Right cardiac atrium (tissue), 5 donors: ENCODE data around the gene PNPLA2. TPM values are rescaled to one million over a fixed set of nuclear protein-coding genes. Genes with fewer than 3 reads are reported as not detected.

Source experiments
- ATAC-seq, 2 donors: fragments of 200-7000 bp; cut with Tn5 transposase; one replicate each; pipeline versions ENCODE4 v1.8.0 to v1.9.1; 2020; ENCODE audit warnings: moderate library complexity in 2 of 2, mild to moderate bottlenecking in 1 of 2
- DNase-seq, 3 donors: peaks; one replicate each; pipeline ENCODE4 v3.0.0-alpha.2; 2020
- H3K27ac ChIP-seq: one replicate; pipeline ENCODE4 v1.5.1; 2013; ENCODE audit warnings: mild to moderate bottlenecking, low read length, control low read depth, moderate library complexity
- H3K27me3 ChIP-seq: one replicate; pipeline ENCODE4 v1.6.1; 2013; ENCODE audit not compliant: control insufficient read depth, insufficient read depth
- H3K4me1 ChIP-seq: one replicate; pipeline ENCODE4 v1.6.1; 2013; ENCODE audit warnings: low read length; ENCODE audit not compliant: control insufficient read depth, insufficient read depth
- H3K4me3 ChIP-seq: one replicate; pipeline ENCODE4 v1.5.1; 2013; ENCODE audit warnings: low read length, control low read depth
- H3K9me3 ChIP-seq: one replicate; pipeline ENCODE4 v1.6.1; 2013; ENCODE audit warnings: low read length; ENCODE audit not compliant: control insufficient read depth
- WGBS: extraction: QIAGEN DNeasy Blood & Tissue Kit; methylation state at CpG from one replicate; pipeline ENCODE4 v1.1.7; 2013; 5-methylcytosine and 5-hydroxymethylcytosine counted together
- intact Hi-C, 4 donors: fragments of 100-400 bp; cut with DNase I; formaldehyde crosslinking; loops; one replicate each; pipeline versions ENCODE4 v1.11.0 to v1.14.0; 2022 to 2023
- polyA plus RNA-seq: library from polyadenylated mRNA; stranded (reverse); fragments of 200-250 nt; gene quantifications from one replicate; pipeline ENCODE4 v1.2.3, GENCODE V29; 2013
- total RNA-seq, 4 donors: library from RNA; stranded (reverse); fragmentation: NEBNext Ultra II Directional; extraction: Animal tissue kit (Norgen Biotek cat#: 25700); gene quantifications; one replicate each; pipeline ENCODE4 v1.2.1, GENCODE V29; 2021
- donor health status: healthy with polysubstance abuse.
- donor health status: DM: no; HTN: yes; CAD: no.
- donor health status: DM: no; HTN: no; CAD: no.
- donor health status: DM: no; HTN: yes; CAD: no; lungs with severe emphysema.
- donor health status: DM: yes; HTN: yes; CAD: no.

The PNPLA2 gene
- total and polyA plus RNA-seq, 5 donors: 145 to 193 (median 176) TPM

DNA sequence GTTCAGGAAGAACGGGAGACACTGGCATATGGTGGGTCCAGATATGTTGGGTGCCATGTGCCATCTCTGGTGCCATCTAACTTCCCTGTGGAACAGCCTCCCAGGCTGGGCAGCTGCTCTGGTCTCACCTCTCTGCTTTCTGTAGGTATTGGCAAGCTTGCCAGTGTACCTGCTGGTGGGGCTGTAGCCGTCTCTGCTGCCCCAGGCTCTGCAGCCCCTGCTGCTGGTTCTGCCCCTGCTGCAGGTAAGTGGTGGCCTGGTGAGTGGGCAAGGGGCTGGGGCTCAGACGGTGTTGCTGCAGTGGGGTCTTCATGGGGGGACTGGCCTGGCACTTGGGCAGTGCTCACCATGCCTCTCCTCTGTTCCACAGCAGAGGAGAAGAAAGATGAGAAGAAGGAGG lies 6.3 kb upstream of the PNPLA2 start:
- intact Hi-C loops: no loop called here
- H3K9me3 ChIP-seq: no peaks in the 10 kb centered on the region
- ATAC-seq (no peak), DNase-seq (no peak)
- no peak overlapping the region for H3K27ac ChIP-seq
- no peaks in the 10 kb centered on the region for H3K4me1 ChIP-seq
- no peaks in the 10 kb centered on the region for H3K27me3 ChIP-seq
- no peak overlapping the region for H3K4me3 ChIP-seq
- 77% methylated on average over 3 of the region's 3 CpGs for WGBS

DNA sequence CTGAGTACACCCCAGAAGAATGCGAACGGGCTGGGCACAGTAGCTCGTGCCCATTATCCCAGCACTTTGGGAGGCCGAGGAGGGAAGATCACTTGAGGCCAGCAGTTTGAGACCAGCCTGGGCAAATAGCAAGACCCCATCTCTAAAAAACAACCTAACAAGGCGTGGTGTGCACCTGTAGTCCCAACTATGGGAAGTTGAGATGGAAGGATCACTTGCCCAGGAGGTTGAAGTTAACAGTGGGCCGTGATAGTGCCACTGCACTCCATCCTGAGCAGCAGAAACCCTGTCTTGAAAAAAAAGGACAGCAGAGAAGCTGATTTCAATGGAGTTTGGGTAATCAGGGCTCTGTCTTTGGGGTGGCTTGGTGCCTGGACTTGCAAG lies 5.7 kb upstream of the PNPLA2 start:
- DNase-seq: no peak
- Histone ChIP-seq H3K4me3 (no peak overlapping the region), H3K4me1 (no peaks in the 10 kb centered on the region), H3K27me3 (no peaks in the 10 kb centered on the region), H3K9me3 (no peaks in the 10 kb centered on the region), H3K27ac (no peak overlapping the region)
- intact Hi-C loops: no loop called here
- WGBS: 85% methylated on average over 6 of the region's 6 CpGs
- no peak for ATAC-seq

DNA sequence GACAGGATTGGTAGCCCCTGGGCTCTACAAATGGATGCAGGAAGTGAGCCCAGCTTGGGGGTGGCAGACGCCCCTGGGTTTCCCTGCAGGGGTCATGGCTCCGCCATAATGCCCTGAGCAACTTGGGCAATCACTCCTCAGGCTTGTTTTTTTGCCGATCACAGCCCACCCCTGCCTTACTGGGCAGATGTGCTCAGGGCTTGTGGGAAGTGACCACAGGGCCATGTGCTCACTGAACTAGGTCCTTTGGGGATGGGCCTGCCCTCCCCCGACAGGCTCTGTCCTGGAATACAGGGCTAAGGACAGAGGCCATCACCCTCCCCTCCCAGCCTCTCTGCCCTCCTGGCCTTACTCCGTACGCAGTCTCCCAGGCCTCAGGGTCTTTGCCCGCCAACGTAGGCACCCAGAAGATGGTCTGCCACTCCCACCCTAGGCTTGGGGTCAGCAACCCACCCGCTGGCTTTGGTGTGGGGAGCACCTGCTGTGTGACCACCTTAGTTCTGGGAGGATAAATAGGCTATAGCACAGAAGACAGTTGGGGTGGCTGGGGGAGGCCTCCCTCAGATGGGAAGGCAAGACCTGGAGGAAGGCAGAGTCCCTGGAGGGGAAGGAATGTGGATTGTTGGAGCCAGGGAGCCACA lies 5.1 kb upstream of the PNPLA2 start:
- DNase-seq (no peak), ATAC-seq (no peak)
- intact Hi-C loops: no loop called here
- H3K27ac ChIP-seq: no peak overlapping the region
- H3K4me1 ChIP-seq: no peaks in the 10 kb centered on the region
- WGBS: 83% methylated on average over 9 of the region's 9 CpGs
- H3K27me3 ChIP-seq: no peaks in the 10 kb centered on the region
- no peak overlapping the region for H3K4me3 ChIP-seq
- H3K9me3 ChIP-seq: no peaks in the 10 kb centered on the region

DNA sequence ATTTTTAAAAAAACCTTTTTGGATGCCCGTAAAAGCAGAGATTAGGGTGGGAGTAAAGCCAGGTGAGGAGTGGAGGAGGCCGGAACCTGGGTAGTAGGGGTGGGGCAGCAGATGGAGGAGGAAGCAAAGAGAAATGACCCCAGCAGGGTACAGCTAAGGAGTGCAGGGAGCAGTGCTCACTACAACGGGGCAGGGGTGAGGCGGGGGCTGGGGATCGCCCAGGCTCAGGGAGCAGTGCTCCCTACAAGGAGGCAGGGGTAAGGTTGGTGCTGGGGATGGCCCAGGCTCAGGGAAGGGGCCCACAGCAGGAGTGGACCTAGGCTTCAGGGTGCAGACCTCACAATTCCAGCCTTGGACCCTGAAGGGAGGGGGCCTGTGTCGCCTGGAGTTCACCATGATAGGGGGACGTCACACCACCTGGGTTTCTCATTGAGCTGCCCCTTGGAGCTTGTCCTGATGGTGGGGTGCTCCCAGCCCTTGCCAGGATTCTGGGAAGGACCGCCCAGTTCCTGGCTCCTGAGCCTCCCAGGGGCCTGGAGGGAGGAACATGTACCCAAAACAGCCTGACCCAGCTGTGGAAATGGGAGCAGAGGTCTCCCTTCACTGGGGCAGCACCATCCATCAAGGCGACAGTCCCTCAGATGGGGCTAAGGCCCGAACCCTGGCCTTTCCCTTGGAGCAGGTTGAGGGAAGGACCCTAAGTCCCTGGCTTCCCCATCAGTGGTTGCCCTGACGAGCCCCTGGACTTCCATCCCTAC lies 2.9 kb upstream of the PNPLA2 start:
- Histone ChIP-seq H3K27ac (no peak overlapping the region), H3K4me3 (no peak overlapping the region), H3K9me3 (no peaks in the 10 kb centered on the region), H3K27me3 (no peaks in the 10 kb centered on the region), H3K4me1 (peaks cover 4% of the 10 kb centered on the region)
- WGBS: 86% methylated on average over 11 of the region's 11 CpGs
- intact Hi-C loops: no loop called here
- no peak for DNase-seq
- ATAC-seq: no peak

DNA sequence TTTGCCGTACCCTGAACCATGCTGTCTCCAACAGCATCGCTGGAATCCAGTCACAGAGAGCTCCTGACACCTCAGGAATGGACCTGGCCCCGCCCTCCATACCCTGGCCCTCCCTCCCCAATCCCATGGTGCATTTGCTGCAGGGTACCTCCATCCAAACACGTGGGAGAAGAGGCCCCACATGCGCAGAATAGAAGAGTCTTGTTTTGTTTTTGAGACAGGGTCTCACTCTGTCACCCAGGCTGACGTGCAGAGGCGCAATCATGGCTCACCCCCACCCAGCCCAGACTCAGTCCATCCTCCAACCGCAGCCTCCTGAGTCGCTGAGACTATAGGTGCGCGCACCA lies 2.3 kb upstream of the PNPLA2 start:
- ATAC-seq (no peak), DNase-seq (no peak)
- intact Hi-C loops: no loop called here
- no peaks in the 10 kb centered on the region for H3K27me3 ChIP-seq
- H3K4me1 ChIP-seq: peaks cover 7% of the 10 kb centered on the region
- H3K27ac ChIP-seq: no peak overlapping the region
- H3K9me3 ChIP-seq: no peaks in the 10 kb centered on the region
- WGBS: 78% methylated on average over 11 of the region's 11 CpGs
- H3K4me3 ChIP-seq: no peak overlapping the region

DNA sequence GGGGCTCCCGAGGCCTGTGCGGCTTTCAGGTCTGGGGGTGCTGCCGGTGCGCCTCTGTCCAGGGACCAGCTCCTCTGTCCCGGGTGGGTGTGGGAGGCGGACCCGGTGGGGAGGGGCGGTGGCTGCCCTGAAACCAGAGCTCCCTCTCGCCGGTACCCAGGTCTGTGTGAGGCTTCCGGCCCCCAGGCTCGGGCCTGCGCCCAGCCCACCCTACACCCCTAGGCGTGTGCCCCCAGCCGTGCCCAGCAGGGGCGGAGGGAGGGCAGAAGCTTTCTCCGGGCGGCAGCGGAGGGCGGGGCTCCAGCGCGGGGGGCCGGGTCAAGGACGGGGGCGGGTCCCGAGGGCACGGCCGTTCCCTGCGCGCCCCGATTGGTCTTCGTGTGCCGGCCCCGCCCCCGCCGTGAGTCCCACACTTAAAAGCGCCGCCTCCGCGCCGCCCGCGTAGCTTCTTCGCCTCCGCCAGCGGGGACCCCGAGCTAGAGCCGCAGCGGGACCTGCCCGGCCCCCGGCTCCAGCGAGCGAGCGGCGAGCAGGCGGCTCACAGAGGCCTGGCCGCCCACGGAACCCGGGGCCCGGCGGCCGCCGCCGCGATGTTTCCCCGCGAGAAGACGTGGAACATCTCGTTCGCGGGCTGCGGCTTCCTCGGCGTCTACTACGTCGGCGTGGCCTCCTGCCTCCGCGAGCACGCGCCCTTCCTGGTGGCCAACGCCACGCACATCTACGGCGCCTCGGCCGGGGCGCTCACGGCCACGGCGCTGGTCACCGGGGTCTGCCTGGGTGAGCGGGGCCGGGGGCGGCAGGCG lies 616 bp downstream of the PNPLA2 start:
- intact Hi-C loops: no loop called here
- ATAC-seq: peak; percentile 83 to 89
- Histone ChIP-seq H3K27ac (peak overlapping the region; percentile 97), H3K4me1 (peaks cover 7% of the 10 kb centered on the region), H3K9me3 (no peaks in the 10 kb centered on the region), H3K4me3 (peak overlapping the region; percentile 92), H3K27me3 (no peaks in the 10 kb centered on the region)
- DNase-seq: peak; percentile 94 to 98 (median 97)
- under 1% methylated on average over 96 of the region's 96 CpGs for WGBS

DNA sequence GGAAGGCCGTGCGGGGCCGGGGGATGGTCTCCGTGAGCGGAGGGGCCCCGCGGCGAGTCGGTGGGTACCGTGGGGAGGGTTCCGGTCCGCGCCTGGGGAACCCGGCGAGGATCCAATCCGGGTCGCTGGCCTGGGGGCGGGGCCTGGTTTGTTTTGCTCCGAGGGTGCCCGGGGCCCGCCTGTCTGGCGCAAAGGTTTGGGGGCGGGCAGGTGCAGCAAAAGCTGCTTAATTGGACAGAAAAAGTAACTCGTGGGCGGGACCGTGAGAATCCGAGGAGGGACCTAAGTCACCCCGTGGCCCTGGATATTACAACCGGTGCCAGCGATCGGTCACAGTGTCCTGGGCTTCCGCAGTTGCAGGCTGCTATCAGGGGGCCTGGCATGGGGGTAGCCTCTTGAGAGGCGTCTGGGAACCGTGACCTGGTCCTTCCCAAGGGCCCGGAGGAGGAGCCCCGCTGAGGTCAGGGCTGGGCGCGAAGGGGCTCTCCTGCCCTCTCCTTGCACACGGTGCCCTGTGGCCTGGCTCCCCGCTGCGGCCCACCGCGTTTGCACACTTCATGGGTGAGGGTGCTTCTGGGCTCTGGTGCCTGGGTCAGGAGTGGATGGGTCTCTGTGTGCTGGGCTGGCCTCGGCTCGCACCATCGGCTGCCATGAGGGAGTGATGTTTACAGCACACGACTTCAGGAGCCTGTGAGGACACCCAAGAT lies 1.4 kb downstream of the PNPLA2 start:
- Histone ChIP-seq H3K4me3 (peak overlapping the region; percentile 92), H3K4me1 (peaks cover 7% of the 10 kb centered on the region), H3K9me3 (no peaks in the 10 kb centered on the region), H3K27ac (peak overlapping the region; percentile 97), H3K27me3 (no peaks in the 10 kb centered on the region)
- DNase-seq: peak; percentile 87 to 95 (median 95)
- ATAC-seq: peak; percentile 50 to 57
- 2% methylated on average over 47 of the region's 47 CpGs for WGBS
- intact Hi-C loops: no loop called here

DNA sequence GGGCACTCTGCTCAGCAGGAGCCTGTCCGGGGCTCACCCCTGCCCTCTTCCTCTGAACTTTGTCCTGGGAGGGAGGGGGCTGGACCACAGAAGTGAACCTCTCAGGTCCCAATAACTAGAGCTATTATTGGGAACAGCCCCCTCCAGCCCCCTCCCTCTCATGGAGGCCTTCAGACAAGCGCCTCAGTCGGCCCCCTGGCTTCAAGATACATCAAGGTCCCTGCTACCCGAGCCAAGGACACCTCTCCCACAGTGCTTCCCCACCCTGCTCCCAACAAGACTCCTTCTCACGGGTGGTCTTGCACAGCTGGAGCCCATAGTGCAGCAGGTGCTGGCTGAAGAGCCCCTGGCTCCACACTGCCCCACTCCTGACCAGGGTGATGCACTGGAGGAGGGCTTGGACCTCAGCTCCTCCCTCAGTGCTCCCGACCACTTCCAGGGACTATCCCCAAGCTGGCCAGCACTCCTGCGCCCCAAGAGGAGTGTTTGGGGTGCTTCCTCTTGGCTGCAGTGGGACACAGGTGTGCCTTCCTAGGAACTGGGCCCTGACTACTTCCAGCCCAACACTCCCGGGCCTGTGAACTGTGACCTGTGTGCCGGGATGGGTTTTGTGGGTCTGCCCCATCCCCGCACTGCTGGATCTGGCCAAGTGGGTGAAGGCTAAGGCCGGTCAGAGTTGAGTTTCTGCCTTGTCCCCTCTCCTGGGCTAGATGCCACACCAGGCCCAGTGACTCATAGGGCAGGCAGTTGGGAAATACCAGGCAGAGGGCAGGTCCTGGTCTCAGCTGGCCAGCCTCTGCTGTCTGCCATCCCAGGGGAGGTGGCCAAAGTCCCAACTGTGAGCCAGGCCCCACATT lies 2.2 kb downstream of the PNPLA2 start:
- intact Hi-C loops: no loop called here
- DNase-seq (peak; percentile 81 to 88 (median 84)), ATAC-seq (peak; percentile 27 to 49)
- Histone ChIP-seq H3K4me3 (peak overlapping the region; percentile 92), H3K9me3 (no peaks in the 10 kb centered on the region), H3K27ac (peak overlapping the region; percentile 97), H3K4me1 (peaks cover 7% of the 10 kb centered on the region), H3K27me3 (no peaks in the 10 kb centered on the region)
- WGBS: 51% methylated on average over 11 of the region's 11 CpGs

DNA sequence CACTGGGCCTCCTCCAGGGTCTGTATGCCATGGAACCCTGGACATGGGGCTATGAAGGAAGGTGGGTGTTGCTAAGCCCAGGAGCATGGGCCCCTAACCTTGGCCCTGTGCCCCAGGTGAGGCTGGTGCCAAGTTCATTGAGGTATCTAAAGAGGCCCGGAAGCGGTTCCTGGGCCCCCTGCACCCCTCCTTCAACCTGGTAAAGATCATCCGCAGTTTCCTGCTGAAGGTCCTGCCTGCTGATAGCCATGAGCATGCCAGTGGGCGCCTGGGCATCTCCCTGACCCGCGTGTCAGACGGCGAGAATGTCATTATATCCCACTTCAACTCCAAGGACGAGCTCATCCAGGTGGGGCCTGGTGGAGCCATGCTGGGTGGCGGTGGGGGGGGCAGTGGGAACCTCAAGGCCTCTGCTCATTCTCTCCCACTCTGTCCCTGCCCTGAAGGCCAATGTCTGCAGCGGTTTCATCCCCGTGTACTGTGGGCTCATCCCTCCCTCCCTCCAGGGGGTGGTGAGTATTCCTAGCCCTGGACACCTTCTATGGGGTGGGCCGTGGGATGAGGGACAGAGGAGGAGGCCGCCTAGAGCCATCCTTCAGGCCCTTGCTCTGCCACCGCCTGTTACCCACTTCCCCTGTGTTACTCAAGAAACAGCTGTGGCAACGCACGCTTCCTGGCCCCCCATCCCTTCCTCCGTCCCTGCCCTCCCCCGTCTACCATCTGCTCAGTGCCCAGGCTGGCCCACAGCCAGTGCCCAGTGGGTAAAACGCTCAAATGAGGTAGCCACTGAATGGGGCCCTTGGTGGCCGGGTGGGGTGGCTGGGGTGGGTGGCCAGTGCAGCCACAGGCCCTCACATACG lies 3.0 kb downstream of the PNPLA2 start:
- Histone ChIP-seq H3K27me3 (no peaks in the 10 kb centered on the region), H3K9me3 (no peaks in the 10 kb centered on the region), H3K4me3 (no peak overlapping the region), H3K27ac (peak overlapping the region; percentile 44), H3K4me1 (peaks cover 7% of the 10 kb centered on the region)
- intact Hi-C loops: no loop called here
- 70% methylated on average over 22 of the region's 22 CpGs for WGBS
- peak in 2 of 3 donors; percentile 76 to 77 for DNase-seq
- no peak for ATAC-seq
